Stomach (tissue), 9 donors: Measurements from ENCODE around the gene GRIK1. TPM values are rescaled to one million over a fixed set of nuclear protein-coding genes. Genes with fewer than 3 reads are reported as not detected.

Source experiments
- DNase-seq, 2 donors: peaks; one replicate each; pipeline versions ENCODE4 v3.0.0 to v3.0.0-alpha.2; 2013 to 2019
- H3K27ac ChIP-seq, 5 donors: fragments of 200-600 bp in 4 of 5; sonication (generic) in 4 of 5; one replicate each; pipeline ENCODE4 v1.5.1; 2013 to 2019; ENCODE audit warnings: mild to moderate bottlenecking in 1 of 5, moderate library complexity in 1 of 5
- H3K27me3 ChIP-seq, 3 donors: fragments of 200-600 bp; sonication (generic); one replicate each; pipeline ENCODE4 v1.5.1; 2017 to 2019; ENCODE audit warnings: mixed run types in 1 of 3
- H3K36me3 ChIP-seq, 4 donors: fragments of 200-600 bp; sonication (generic); 1 replicate in 3 of 4; 2 replicates in 1 of 4; pipeline ENCODE4 v1.5.1; 2016 to 2019
- H3K4me1 ChIP-seq, 4 donors: fragments of 200-600 bp; sonication (generic); one replicate each; pipeline ENCODE4 v1.5.1; 2016 to 2019
- H3K4me3 ChIP-seq, 4 donors: fragments of 200-600 bp; sonication (generic) in 3 of 4; one replicate each; pipeline ENCODE4 v1.5.1; 2016 to 2019; ENCODE audit warnings: mild to moderate bottlenecking in 1 of 4
- H3K9me3 ChIP-seq, 4 donors: fragments of 200-600 bp; sonication (generic); one replicate each; pipeline ENCODE4 v1.5.1; 2016 to 2019
- CTCF ChIP-seq, 7 experiments: fragments of 450-650 bp in 4 of 7; fragments of 200-600 bp in 3 of 7; sonication (generic) in 3 of 7; IDR thresholded peaks; one replicate each; pipeline ENCODE4 v1.5.1; 2016 to 2019; ENCODE audit warnings: antibody characterized with exemption in 7 of 7, control low read depth in 2 of 7, mild to moderate bottlenecking in 1 of 7
- EP300 ChIP-seq: sonication (generic); formaldehyde crosslinking; IDR thresholded peaks from one replicate; pipeline ENCODE4 v1.6.1; 2017; ENCODE audit warnings: antibody characterized with exemption
- POLR2A ChIP-seq, 4 donors: fragments of 450-650 bp; IDR thresholded peaks; one replicate each; pipeline ENCODE4 v1.6.1; 2016; ENCODE audit warnings: antibody characterized with exemption in 4 of 4, control low read depth in 2 of 4, mild to moderate bottlenecking in 1 of 4, moderate library complexity in 1 of 4
- POLR2AphosphoS5 ChIP-seq, 3 donors: sonication (generic); formaldehyde crosslinking; IDR thresholded peaks; one replicate each; pipeline ENCODE4 v1.6.1; 2016; ENCODE audit warnings: antibody characterized with exemption in 3 of 3
- WGBS, 5 donors: extraction: QIAGEN DNeasy Blood & Tissue Kit in 3 of 5; methylation state at CpG; one replicate each; pipeline versions ENCODE4 v1.1.5 to v1.1.7; 2013 to 2018; 5-methylcytosine and 5-hydroxymethylcytosine counted together
- intact Hi-C: fragments of 100-400 bp; cut with DNase I; formaldehyde crosslinking; loops from one replicate; pipeline ENCODE4 v1.15.1; 2023; ENCODE audit warnings: low total_unique reads
- polyA plus RNA-seq, 3 donors: library from polyadenylated mRNA; stranded (reverse); fragments of 200-250 nt; gene quantifications; one replicate each; pipeline ENCODE4 v1.2.3, GENCODE V29; 2013
- total RNA-seq, 5 donors: library from RNA; depleted of rRNA; stranded (reverse); fragments of >200 nt; gene quantifications; one replicate each; pipeline versions ENCODE4 v1.1.0 to v1.2.3, GENCODE V29; 2014 to 2016
- donor health status: healthy with polysubstance abuse.
- donor health status: Bipolar disorder and iron deficiency.
- donor health status: healthy.

GRIK1 gene
- total and polyA plus RNA-seq, 8 donors = 0.06 to 1.5 (median 0.66) TPM; not detected in 4

- intact Hi-C loops = no loop called here
Observed at GRCh38 chr21:29674343-29674742, 265.5 kb downstream of the GRIK1 start.

GRCh38 chr21:29673096-29673610 lies 266.6 kb downstream of the GRIK1 start:
- Histone ChIP-seq H3K36me3 (no peaks in the 10 kb centered on the region), H3K27me3 (no peaks in the 10 kb centered on the region), H3K4me3 (no peak overlapping the region), H3K27ac (no peak overlapping the region), H3K9me3 (no peaks in the 10 kb centered on the region), H3K4me1 (no peaks in the 10 kb centered on the region)
- WGBS, 5 donors = 50 to 67% (median 58%) methylated on average over 6 of the region's 6 CpGs
- no peak for DNase-seq
- intact Hi-C loops = no loop called here
- no peak for TF ChIP-seq POLR2A (IDR thresholded peaks at IDR 0.05)
- no peak for TF ChIP-seq CTCF (IDR thresholded peaks at IDR 0.05)
- no peak for TF ChIP-seq EP300
- no peak for TF ChIP-seq POLR2AphosphoS5 (IDR thresholded peaks at IDR 0.05)

More at GRCh38 chr21:29674343-29674742, 265.5 kb downstream of the GRIK1 start:
- no peak for DNase-seq
- 75 to 81% (median 78%) methylated on average over 3 of the region's 3 CpGs for WGBS, 5 donors
- TF ChIP-seq CTCF (IDR thresholded peaks at IDR 0.05) (no peak), POLR2A (IDR thresholded peaks at IDR 0.05) (no peak), EP300 (no peak), POLR2AphosphoS5 (IDR thresholded peaks at IDR 0.05) (no peak)
- Histone ChIP-seq H3K36me3 (no peaks in the 10 kb centered on the region), H3K4me3 (no peak overlapping the region), H3K9me3 (no peaks in the 10 kb centered on the region), H3K4me1 (no peaks in the 10 kb centered on the region), H3K27ac (no peak overlapping the region), H3K27me3 (no peaks in the 10 kb centered on the region)

GRCh38 chr21:29671728-29672127 lies 268.1 kb downstream of the GRIK1 start:
- no peak for DNase-seq
- Histone ChIP-seq H3K4me1 (no peaks in the 10 kb centered on the region), H3K36me3 (no peaks in the 10 kb centered on the region), H3K27me3 (no peaks in the 10 kb centered on the region), H3K4me3 (no peak overlapping the region), H3K27ac (no peak overlapping the region), H3K9me3 (no peaks in the 10 kb centered on the region)
- intact Hi-C loops = no loop called here
- no peak for TF ChIP-seq EP300
- TF ChIP-seq CTCF (IDR thresholded peaks at IDR 0.05) = no peak
- TF ChIP-seq POLR2A (IDR thresholded peaks at IDR 0.05) = no peak
- no peak for TF ChIP-seq POLR2AphosphoS5 (IDR thresholded peaks at IDR 0.05)
- WGBS, 5 donors = 69 to 81% (median 76%) methylated on average over 4 of the region's 4 CpGs

- TF ChIP-seq POLR2AphosphoS5 (IDR thresholded peaks at IDR 0.05) (no peak), EP300 (no peak), POLR2A (IDR thresholded peaks at IDR 0.05) (no peak), CTCF (IDR thresholded peaks at IDR 0.05) (no peak)
- 67 to 82% (median 78%) methylated on average over 2 of the region's 2 CpGs for WGBS, 5 donors
- Histone ChIP-seq H3K36me3 (no peaks in the 10 kb centered on the region), H3K9me3 (no peaks in the 10 kb centered on the region), H3K4me1 (no peaks in the 10 kb centered on the region), H3K27ac (no peak overlapping the region), H3K27me3 (no peaks in the 10 kb centered on the region), H3K4me3 (no peak overlapping the region)
- intact Hi-C loops = no loop called here
- no peak for DNase-seq
Observed at GRCh38 chr21:29670228-29670627, 269.6 kb downstream of the GRIK1 start.
